IMR-90 (cell line): Measurements from ENCODE around the gene ABCC9.

ENCODE experiments used
- BHLHE40 ChIP-seq: fragments of 150-350 bp; IDR thresholded peaks from 2 replicates; pipeline ENCODE4 v1.6.1; 2016; ENCODE audit warnings: mild to moderate bottlenecking, low read depth, low read length
- CEBPB ChIP-seq: IDR thresholded peaks from 2 replicates; pipeline ENCODE4 v1.6.1; 2012; ENCODE audit warnings: low read depth, low read length, improper control_type of control experiment
- CHD1 ChIP-seq: IDR thresholded peaks from 2 replicates; pipeline ENCODE4 v1.6.1; 2012; ENCODE audit warnings: low read depth, low read length, improper control_type of control experiment
- FOS ChIP-seq: fragments of 150-350 bp; IDR thresholded peaks from 2 replicates; pipeline ENCODE4 v1.6.1; 2016; ENCODE audit warnings: low read depth, low read length
- MAZ ChIP-seq: IDR thresholded peaks from 2 replicates; pipeline ENCODE4 v1.6.1; 2012; ENCODE audit warnings: low read depth, mild to moderate bottlenecking, low read length, improper control_type of control experiment, moderate library complexity, borderline replicate concordance
- NFE2L2 ChIP-seq: fragments of 150-350 bp; IDR thresholded peaks from 2 replicates; pipeline ENCODE4 v1.6.1; 2016; ENCODE audit warnings: low read depth, mild to moderate bottlenecking, low read length
- POLR2A ChIP-seq: IDR thresholded peaks from 2 replicates; pipeline ENCODE4 v1.6.1; 2012; ENCODE audit warnings: mild to moderate bottlenecking, low read depth, low read length
- RAD21 ChIP-seq: IDR thresholded peaks from 2 replicates; pipeline ENCODE4 v1.6.1; 2012; ENCODE audit warnings: low read length, improper control_type of control experiment
- RCOR1 ChIP-seq: IDR thresholded peaks from 2 replicates; pipeline ENCODE4 v1.6.1; 2012; ENCODE audit warnings: mild to moderate bottlenecking, low read length, improper control_type of control experiment; ENCODE audit not compliant: insufficient replicate concordance
- RFX5 ChIP-seq: IDR thresholded peaks from 2 replicates; pipeline ENCODE4 v1.8.0; 2012; ENCODE audit warnings: low read depth, mild to moderate bottlenecking, low read length, moderate library complexity
- TF ChIP-seq, protein P1 (sequence below): conservative IDR thresholded peaks from 2 replicates; pipeline ENCODE4 v1.5.1; 2012; ENCODE audit warnings: mild to moderate bottlenecking, low read depth, low read length, improper control_type of control experiment
- TF ChIP-seq, protein P2 (sequence below): fragments of 150-350 bp; IDR thresholded peaks from 2 replicates; pipeline ENCODE4 v1.6.1; 2016; ENCODE audit warnings: low read depth, mild to moderate bottlenecking, low read length, moderate library complexity, borderline replicate concordance
- TF ChIP-seq, protein P3 (sequence below): fragments of 150-350 bp; IDR thresholded peaks from 2 replicates; pipeline ENCODE4 v1.6.1; 2017; ENCODE audit warnings: mild to moderate bottlenecking, antibody characterized with exemption, low read length, low read depth

DNA sequence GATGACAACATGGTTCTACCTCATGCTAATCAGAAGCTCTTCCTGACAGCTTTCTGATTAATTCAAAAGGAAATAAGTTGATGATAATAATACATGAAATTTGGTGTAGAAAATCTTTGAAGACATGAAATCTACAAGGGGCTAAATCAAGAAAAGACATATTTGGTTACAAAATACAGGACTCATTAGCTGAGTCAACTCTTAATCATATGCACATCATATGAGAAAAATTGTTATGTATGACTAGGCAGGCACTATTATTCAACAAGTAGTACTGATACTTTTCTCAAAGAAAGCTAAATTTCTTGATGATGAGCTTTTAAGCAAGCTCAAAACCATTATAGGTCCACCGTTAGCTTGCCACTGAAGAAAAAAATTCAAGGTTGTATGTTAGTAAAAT, 7.1 kb downstream of the ABCC9 start:
- TF ChIP-seq POLR2A (no peak), RCOR1 (no peak), CEBPB (no peak), NFE2L2 (no peak), FOS (0 out of 2 replicates have a peak, but pooled peaks have one; percentile 10), RAD21 (no peak), RFX5 (no peak), CHD1 (no peak), MAZ (no peak), BHLHE40 (no peak)
- TF ChIP-seq, protein P1, sequence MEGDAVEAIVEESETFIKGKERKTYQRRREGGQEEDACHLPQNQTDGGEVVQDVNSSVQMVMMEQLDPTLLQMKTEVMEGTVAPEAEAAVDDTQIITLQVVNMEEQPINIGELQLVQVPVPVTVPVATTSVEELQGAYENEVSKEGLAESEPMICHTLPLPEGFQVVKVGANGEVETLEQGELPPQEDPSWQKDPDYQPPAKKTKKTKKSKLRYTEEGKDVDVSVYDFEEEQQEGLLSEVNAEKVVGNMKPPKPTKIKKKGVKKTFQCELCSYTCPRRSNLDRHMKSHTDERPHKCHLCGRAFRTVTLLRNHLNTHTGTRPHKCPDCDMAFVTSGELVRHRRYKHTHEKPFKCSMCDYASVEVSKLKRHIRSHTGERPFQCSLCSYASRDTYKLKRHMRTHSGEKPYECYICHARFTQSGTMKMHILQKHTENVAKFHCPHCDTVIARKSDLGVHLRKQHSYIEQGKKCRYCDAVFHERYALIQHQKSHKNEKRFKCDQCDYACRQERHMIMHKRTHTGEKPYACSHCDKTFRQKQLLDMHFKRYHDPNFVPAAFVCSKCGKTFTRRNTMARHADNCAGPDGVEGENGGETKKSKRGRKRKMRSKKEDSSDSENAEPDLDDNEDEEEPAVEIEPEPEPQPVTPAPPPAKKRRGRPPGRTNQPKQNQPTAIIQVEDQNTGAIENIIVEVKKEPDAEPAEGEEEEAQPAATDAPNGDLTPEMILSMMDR: no peak
- TF ChIP-seq, protein P2, sequence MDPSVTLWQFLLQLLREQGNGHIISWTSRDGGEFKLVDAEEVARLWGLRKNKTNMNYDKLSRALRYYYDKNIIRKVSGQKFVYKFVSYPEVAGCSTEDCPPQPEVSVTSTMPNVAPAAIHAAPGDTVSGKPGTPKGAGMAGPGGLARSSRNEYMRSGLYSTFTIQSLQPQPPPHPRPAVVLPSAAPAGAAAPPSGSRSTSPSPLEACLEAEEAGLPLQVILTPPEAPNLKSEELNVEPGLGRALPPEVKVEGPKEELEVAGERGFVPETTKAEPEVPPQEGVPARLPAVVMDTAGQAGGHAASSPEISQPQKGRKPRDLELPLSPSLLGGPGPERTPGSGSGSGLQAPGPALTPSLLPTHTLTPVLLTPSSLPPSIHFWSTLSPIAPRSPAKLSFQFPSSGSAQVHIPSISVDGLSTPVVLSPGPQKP: no peak
- TF ChIP-seq, protein P3, sequence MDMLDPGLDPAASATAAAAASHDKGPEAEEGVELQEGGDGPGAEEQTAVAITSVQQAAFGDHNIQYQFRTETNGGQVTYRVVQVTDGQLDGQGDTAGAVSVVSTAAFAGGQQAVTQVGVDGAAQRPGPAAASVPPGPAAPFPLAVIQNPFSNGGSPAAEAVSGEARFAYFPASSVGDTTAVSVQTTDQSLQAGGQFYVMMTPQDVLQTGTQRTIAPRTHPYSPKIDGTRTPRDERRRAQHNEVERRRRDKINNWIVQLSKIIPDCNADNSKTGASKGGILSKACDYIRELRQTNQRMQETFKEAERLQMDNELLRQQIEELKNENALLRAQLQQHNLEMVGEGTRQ: no peak
